HG03103 (cell line): ENCODE measurements around the gene GABPA.
"Not testable (repeated sequence)": the region's sequence is repeated elsewhere in the genome, so short reads cannot be mapped to it uniquely, and the experiment has no call there.

Source experiments
- ATAC-seq: cut with Tn5 transposase; IDR thresholded peaks from one replicate; pipeline ENCODE4 v1.9.1; 2021; ENCODE audit warnings: low read depth; ENCODE audit not compliant: unreplicated experiment

The GABPA gene

DNA sequence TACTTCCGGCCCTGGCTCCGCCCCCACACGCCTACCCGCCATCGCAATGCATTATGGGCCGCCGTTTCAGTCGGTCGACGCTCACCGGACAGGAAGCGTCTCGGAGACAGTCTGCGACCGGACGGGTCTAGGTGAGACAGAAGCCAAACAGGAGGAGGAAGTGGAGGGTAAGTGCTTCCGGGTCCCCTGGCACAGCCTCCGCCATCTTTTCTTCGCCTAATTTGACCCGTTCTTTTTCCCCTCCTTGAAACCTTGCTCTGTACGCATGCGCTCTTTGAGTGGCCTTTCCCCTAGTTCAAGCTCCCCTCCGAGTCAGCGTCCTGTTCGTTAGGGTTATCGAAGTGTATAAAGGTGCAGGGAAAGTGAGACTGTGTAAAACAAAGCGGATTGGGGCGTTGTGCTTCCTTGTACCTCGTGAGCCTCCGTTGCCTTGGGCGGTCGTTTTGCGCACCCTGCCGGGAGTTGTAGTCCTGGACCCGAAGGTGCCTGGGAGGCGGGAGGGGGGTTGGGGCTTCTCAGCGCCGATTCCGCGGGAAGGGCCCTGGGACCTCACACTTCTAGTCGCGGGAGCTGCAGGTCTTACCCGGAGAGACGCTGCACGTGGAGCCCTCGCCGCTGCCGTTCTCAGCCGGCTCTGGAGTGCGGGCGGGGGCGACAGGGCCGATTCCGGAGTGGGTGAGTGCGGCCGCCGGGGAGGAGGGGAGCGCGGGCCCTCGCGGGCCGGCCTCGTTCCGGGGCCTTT, at the start of gene GABPA, which contains the start of gene ATP5PF:
Gene GABPA, plus strand, starts transcription at position 69 of the 742 bp plus-strand sequence. CDS start 6,627 bp downstream, outside the sequence.
Gene ATP5PF, minus strand, starts transcription at position 1 of the 742 bp plus-strand sequence. CDS start 5,110 bp downstream, outside the sequence.
- ATAC-seq: peak; percentile 84

DNA sequence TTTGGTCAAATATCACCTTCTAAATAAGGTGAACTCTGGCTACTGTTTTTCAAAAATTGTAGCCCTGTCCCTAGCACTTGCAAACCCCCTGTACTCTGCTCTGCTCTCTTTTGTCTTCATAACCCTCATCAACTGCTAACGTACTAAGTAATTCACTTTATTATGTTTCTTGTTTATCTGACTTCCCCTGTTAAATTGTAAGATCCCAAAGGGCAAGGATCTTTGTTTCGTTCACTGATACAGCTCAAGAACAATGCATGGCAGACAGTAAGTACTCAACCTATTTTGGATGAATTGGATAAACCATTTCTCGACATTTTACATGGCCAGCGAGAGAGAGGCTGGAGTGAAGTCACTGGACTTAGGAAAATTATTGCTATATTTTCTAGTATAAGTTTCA, 47.0 kb upstream of the GABPA start:
- no peak for ATAC-seq

DNA sequence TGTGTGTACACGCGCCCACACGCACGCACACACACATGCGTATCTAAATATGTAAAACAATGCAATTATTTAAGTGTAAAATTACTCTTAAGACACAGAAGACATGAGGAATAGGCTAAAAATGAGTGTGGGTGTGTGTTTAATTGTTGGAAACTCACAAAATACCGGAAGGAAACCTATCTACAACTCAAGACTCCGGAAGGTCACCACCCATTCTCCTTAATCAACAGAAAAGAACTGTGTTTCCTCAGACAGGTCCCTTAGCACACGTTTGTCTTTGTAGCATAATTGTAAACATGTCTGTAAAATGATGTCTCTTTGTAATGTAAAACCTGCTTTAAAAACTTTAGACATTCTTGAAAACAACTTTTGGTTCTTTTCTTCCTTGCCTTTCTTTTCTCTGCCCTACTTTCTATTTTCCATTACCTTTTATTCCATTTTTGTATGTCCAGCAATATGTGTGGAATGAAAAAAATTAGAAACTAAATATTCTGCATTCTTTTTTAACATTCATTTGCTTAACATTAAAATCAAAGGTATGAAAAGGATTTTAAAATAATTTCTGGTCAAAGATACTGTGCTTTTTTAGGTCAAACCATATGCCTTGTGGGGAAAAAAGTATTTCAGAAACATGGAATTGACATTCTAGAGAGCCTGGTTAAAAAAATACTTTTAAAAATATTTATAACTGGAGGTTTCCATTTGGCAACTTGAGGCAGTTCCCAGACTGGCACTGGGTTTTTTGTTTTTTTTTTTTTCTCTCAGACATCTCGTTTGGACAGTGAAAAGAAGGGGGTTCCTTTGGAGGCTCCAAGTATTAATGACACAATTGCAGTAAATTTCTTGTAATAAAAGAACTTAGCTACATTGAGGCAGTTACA, 46.3 kb upstream of the GABPA start:
- no peak for ATAC-seq

DNA sequence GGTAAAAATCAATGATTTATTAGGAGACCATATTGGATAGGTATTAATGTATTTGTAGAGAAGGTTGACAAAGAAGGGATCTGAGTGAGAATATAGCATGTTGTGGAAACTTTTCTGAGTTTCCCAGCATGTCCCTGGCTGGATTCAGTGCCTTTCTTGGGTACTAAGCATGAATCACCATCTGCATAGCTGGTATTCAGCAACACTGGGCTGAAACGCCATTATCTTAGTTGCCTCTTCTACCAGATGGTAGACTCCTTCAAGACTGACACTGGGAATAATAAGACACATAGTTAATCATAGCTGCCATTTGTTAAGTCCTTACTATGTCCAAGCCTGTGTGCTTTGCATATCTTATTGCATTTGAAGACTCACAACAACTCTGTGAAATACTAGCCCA, 45.5 kb upstream of the GABPA start:
- ATAC-seq: no peak

DNA sequence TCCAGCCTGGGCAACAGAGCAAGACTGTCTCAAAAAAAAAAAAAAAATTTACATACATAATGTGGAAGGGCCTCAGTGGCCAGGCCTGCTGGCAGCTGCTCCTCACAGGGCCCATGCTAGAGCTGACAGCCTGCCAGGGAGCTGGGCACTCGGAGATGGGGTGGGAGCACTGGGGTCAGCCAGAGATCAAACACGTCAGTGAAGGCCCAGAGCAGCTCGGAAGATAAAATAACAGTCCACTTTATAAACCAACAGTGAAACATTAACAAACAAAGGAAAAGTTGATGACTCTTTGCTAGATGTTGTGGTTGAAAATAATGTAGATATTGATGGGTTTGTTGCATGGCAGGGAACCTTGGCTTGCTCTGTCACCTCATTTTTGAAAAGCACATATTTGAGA, 42.8 kb upstream of the GABPA start:
- no peak for ATAC-seq

DNA sequence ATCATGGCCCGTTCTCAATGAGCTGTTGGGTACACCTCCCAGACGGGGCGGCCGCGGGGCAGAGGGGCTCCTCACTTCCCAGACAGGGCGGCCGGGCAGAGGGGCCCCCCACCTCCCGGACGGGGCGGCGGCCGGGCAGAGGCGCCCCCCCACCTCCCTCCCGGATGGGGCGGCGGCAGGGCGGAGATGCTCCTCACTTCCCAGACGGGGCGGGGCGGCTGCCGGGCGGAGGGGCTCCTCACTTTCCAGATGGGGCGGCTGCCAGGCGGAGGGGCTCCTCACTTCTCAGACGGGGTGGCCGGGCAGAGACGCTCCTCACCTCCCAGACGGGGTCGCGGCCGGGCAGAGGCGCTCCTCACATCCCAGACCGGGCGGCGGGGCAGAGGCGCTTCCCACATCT, 39.3 kb upstream of the GABPA start:
- ATAC-seq: not testable (repeated sequence)

DNA sequence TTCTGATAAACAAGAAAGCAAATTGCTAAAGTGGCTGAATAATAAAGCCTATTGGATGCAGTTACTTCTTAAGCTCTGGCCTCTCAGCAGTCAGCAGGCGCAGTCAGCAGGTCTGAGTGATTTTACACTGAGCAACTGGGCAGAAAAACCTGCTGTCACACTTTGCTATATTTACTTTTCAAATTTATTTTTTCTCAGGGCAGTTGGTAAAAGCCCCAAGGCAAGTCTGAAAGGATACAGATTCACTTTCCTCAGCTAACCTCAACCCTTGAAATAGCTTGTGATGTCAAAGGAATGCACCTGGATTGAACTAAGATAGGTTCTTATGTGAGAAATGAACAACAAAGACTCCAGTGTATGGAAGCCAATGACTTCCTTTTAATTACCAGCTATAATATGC, 34.0 kb upstream of the GABPA start:
- no peak for ATAC-seq

DNA sequence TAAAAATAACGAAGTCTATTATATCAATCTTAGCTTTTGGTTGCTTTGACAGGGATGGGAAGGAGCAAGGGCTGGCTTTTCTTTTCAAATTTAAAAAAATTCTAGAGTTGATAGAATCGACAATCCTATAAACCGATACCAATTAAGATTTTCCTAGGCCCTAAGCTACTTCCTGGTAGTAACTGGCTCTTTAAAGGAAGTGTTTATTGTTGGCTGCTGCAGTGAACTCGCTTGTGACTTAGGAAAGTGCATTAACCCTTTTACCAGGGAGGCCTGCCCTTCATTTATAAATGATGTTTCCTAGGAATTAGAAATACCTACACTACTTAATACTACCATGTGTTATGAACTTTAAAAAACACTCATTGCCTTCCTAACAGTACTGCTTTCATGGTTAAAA, 33.2 kb upstream of the GABPA start:
- no peak for ATAC-seq

DNA sequence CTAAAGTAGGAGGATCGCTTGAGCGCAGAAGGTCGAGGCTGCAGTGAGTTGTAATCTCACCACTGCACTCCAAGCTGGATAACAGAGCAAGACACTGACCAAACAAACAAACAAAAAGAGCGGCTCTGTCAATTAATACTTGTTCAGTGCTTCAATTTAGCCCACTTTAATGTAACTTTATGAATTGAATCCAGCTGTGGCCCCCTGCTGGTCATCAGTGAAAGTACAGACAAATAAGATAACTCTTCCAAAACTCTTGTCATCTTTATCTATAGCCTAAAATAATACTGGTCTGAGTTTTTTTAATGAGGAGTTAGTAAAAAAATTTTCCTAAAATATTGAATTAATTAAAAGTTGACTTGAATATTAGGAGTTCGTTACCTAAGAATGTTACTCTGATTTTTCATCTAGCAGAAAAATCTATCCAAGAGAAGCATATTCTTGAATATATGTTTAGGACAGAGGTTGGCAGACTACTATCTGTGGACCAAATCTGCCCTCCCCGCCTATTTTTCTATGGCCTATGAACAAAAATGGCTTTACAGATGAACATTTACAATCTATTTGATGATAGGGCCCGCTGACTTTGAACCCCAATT, 26.2 kb upstream of the GABPA start:
- no peak for ATAC-seq

DNA sequence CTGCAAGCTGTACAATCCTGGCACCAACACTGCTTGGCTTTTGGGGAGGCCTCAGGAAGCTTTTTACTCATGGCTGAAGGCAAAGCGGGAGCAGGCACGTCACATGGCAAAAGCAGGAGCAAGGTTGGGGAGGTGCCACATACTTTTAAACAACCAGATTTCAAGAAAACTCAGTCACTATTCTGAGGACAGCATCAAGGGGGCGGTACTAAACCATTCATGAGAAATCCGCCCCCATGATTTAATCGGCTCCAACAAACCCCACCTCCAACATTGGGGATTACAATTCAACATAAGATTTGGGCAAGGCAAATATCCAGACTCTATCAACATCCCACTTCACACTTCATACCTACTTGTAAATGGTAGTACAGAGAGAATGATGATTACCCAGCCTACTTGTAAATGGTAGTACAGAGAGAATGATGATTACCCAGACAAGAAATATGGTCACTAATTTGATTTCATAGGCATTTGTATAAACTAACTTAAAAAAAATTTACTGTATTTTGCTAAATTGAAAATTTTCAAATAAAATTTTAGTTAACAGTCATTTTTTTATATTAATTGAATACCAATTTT, 25.0 kb upstream of the GABPA start:
- no peak for ATAC-seq

DNA sequence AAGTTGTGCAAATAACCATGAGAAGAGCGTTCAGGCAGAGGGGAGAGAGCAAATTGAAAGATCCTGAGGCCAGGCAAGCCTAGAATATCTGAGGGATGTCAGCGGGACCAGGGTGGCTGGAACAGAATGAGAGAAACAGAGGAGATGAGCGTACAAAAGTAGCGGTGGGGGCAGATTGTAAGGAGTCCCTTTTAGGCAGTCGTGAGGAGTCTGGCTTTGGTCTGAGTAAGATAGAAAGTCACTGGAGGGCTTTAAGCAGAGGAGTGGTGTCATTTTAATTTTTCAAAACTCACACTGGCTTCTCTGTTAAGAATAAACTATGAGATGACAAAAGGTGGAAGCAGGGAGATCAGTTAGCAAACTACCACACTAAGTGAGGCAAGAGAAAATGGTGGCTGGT, 24.2 kb upstream of the GABPA start:
- ATAC-seq: no peak

DNA sequence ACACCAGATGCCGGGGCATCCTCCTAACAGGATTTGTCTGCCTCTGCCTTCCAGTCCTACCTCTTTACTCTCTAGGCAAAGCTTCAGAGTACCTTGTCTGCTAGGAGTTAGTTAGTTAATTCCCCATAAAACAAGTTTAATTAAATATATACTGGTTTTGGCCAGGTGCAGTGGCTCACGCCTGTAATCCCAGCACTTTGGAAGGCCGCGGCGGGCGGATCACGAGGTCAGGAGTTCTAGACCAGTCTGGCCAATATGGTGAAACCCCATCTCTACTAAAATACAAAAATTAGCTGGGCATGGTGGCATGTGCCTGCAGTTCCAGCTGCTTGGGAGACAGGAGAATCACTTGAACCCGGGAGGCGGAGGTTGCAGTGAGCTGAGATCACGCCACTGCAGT, 20.7 kb upstream of the GABPA start:
- not testable (repeated sequence) for ATAC-seq

DNA sequence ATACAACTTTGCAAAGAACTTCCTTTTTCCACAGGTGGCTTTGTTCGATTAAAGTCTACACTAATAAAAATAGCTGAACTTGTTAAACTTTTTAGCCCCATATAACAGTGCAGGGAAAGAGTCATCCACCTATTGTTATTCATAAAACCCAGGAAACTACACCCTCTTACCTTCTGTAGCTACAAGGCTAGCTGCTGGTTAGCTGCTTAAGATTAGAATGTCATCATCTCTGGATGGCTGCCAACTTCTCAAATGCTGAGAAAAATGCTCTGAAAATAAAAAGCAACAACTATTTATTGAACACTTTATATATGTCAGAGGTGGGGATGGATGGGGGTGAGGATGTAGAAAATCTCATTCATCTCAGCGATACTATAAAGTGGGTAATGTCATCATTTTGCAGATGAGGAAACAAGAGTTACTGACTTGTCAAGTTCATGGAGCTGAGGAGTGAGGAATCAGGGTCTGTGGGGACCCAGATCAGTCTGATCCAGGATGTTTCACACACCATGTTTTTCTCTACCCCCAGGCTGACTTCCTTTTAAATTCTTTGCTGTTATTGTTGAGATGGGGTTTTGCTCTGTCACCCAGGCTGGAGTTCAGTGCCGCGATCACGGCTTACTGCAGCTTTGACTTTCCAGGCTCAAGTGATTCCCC, 17.2 kb upstream of the GABPA start:
- no peak for ATAC-seq

DNA sequence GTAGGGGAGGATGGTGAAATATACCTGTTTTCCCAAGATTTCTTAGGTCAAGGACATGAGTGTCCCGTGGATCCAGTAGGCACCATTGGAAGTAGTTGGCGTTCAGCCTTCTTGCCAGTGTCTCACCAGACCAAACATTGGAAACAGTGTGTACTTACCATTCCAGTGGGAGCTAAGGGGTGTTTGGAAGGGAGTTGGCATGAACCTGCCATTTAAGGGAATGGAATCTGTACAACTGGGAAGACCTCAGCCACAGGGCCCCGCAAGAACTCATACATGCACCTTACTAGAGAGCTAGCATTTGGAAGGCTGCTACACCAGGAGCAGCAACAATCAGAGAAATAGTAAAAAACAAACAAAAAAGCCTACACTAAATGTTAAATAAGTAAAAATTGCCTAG, 12.8 kb upstream of the GABPA start:
- no peak for ATAC-seq

DNA sequence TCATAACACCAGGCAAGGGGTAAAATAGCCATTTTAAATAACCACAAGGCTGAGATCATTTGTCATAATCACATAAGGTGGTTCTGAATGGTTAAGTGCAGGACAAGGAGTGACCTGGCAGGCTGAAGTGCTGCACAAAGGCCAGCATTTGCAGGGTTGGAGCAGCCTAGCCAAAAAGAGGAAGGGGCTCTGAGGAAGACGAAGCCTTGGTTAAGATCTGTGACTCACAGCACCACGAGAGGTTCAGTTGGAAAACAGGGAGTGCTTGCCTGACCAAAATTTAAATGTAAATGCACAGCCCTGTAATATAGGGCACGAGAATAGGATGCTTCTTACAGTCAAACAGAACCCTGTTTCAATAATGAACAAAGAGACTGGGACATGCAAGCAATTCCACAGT, 12.1 kb upstream of the GABPA start:
- no peak for ATAC-seq

DNA sequence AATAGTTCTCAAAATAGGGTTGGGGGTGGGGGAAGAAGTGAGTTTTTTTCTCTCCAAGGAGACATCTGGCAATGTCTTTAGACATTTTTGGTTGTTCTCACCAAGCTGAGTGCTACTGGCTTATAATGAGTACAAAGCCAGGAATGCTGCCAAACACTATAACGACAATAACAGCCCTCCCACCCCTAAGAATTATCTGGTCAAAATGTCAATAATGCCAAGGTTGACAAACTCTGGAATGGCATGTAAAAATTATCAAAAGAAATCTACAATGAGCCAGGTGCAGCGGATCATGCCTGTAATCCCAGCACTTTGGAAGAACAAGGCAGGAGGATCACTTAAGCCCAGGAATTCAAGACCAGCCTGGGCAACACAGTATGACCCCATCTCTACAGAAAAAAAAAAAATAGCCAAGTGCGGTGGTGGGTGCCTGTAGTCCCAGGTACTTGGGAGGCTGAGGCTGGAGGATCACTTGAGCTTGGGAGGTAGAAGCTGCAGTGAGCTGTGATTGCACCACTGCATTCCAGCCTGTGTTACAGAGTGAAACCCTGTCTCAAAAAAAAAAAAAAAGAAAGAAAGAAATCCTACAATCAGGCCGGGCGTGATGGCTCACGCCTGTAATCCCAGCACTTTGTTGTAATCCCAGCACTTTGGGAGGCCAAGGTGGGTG, 2.5 kb upstream of the GABPA start:
- no peak for ATAC-seq

DNA sequence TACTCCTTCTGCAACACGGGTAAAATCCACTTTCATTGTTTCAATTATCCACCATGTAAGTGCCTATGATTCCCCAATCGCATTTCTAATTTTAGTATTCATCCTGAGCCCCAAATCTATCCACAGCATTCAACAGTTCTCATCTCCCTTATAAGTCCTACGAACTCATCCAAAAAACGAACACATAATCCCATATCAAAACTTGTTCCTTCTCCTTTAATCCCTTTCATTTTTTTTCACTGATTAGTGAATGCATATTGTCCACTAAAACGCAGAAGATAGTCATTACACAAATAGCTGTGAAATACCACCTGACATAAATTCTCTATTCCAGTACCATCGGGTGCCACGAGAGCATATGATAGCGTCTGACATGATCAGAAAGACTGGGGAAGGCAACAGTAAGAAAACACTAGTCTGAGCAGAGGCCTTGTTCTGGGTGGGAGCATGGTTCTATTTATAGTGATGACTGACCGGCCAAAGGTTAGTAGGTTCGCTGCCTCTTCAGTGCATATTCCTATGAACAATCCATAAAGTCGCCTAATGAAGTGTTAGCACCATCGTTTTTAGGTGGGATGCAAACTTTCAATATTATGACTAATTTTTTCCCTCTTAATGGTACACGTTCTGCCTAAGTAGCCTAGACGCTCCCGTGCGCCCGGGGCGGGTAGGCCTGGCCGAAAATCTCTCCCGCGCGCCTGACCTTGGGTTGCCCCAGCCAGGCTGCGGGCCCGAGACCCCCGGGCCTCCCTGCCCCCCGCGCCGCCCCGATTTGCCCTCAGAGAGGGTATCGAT, 716 bp upstream of the GABPA start:
- ATAC-seq: no peak

DNA sequence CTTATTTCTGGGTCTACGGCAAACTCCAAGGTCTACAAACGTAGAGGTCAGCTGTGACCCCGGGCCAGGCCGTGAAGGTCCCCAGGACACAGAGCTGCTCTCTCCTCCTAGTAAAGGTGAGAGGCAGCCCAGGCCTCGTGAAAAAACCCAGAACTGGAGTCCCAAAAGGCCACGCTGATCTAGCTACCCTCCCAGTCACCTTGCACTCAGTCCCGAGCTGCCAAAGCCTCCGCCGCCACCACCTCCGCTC, 193 bp upstream of the GABPA start:
- no peak for ATAC-seq
